CD4-positive, alpha-beta T cell (primary cell): ENCODE results near the gene CDC42SE2. TPM values are rescaled to one million over a fixed set of nuclear protein-coding genes. Genes with fewer than 3 reads are reported as not detected.

Source experiments
- ATAC-seq: fragments of 200-7000 bp; cut with Tn5 transposase; one replicate; pipeline ENCODE4 v1.10.0; 2022; ENCODE audit warnings: mild to moderate bottlenecking; ENCODE audit not compliant: poor library complexity
- CTCF ChIA-PET: fragments of 350-600 bp; sonication (Branson Sonifier 250); formaldehyde crosslinking; loops from one replicate; lab custom pipeline; 2021; ENCODE audit warnings: antibody characterized with exemption, inconsistent platforms; lab: Charles Lee
- POLR2A ChIA-PET: fragments of 350-600 bp; sonication (Branson Sonifier 250); formaldehyde crosslinking; loops from one replicate; lab custom pipeline; 2021; ENCODE audit warnings: antibody characterized with exemption, inconsistent platforms; lab: Charles Lee
- DNase-seq, 14 experiments: peaks; one replicate each; pipeline ENCODE4 v3.0.0-alpha.2; 2013 to 2020; ENCODE audit warnings: mixed read lengths in 2 of 14
- H3K27ac ChIP-seq, 2 donors: one replicate each; pipeline versions ENCODE4 v1.5.1 to v1.7.0; 2013; ENCODE audit warnings: low read length in 2 of 2, low read depth in 1 of 2, mild to moderate bottlenecking in 1 of 2
- H3K27me3 ChIP-seq, 2 experiments: 1 replicate in 1 of 2; 2 replicates in 1 of 2; pipeline versions ENCODE4 v1.6.1 to v1.7.0; 2013; ENCODE audit warnings: low read length in 2 of 2, control low read depth in 1 of 2, mild to moderate bottlenecking in 1 of 2, moderate library complexity in 1 of 2; ENCODE audit not compliant: insufficient read depth in 2 of 2, control insufficient read depth in 1 of 2
- H3K36me3 ChIP-seq: one replicate; pipeline ENCODE4 v1.6.1; 2013; ENCODE audit warnings: low read length, control low read depth; ENCODE audit not compliant: insufficient read depth
- H3K4me1 ChIP-seq: one replicate; pipeline ENCODE4 v1.6.1; 2013; ENCODE audit warnings: low read length, control low read depth; ENCODE audit not compliant: insufficient read depth
- H3K4me3 ChIP-seq: one replicate; pipeline ENCODE4 v1.5.1; 2013; ENCODE audit warnings: mild to moderate bottlenecking, low read length, moderate library complexity
- H3K9me3 ChIP-seq, 2 experiments: 1 replicate in 1 of 2; 2 replicates in 1 of 2; pipeline versions ENCODE4 v1.6.1 to v1.7.0; 2013; ENCODE audit warnings: low read length in 2 of 2, mild to moderate bottlenecking in 2 of 2, control low read depth in 1 of 2, moderate library complexity in 1 of 2; ENCODE audit not compliant: control insufficient read depth in 1 of 2, insufficient read depth in 1 of 2
- H3K27ac Mint-ChIP-seq: one replicate; pipeline ENCODE4 v1.8.0; 2020; ENCODE audit warnings: mixed read lengths
- H3K27me3 Mint-ChIP-seq: one replicate; pipeline ENCODE4 v1.8.0; 2021; ENCODE audit warnings: mixed read lengths
- H3K36me3 Mint-ChIP-seq: one replicate; pipeline ENCODE4 v1.8.0; 2021; ENCODE audit warnings: low read depth, mixed read lengths
- H3K4me1 Mint-ChIP-seq: one replicate; pipeline ENCODE4 v1.8.0; 2021; ENCODE audit warnings: low read depth, mixed read lengths
- H3K4me3 Mint-ChIP-seq: one replicate; pipeline ENCODE4 v1.8.0; 2020; ENCODE audit warnings: mild to moderate bottlenecking, mixed read lengths
- H3K9me3 Mint-ChIP-seq: one replicate; pipeline ENCODE4 v1.8.0; 2020; ENCODE audit warnings: mixed read lengths
- CTCF ChIP-seq: fragments of 200-600 bp; IDR thresholded peaks from one replicate; pipeline ENCODE4 v1.8.0; 2022; ENCODE audit warnings: antibody characterized with exemption, mild to moderate bottlenecking
- intact Hi-C, 2 experiments: fragments of 100-400 bp; cut with DNase I in 1 of 2; cut with micrococcal nuclease in 1 of 2; formaldehyde crosslinking; loops; one replicate each; pipeline versions ENCODE4 v1.15.1 to v1.9.0; 2023 to 2025; cut with DNase I, micrococcal nuclease
- total RNA-seq, 174 experiments: library from RNA in 2 of 174; stranded (reverse) in 2 of 174; gene quantifications; one replicate each; pipeline ENCODE4 v1.2.3 and lab custom pipeline; 2021 to 2026

CDC42SE2 gene
- total RNA-seq, 2 experiments from 2014 or later: 218 to 230 TPM

DNA sequence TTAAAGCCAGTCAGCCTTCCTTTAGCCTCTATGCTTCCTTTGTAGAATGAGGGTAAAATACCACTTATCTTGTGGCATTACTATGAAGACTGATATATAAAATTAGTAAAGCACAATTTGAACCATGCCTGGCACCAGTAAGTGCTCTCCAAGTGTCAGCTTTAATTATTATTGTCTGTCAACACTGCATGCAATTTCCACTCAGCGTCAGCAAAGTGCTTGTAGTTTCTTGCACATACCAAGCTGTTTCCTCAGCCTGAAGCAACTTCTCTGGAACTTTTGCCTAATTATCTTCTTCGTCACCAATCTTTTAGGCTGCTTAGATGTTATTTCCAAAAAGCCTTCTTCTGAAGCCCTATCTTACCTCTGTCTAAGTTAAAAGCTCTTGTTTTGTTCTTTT lies 177.3 kb downstream of the CDC42SE2 start:
- H3K4me3 Mint-ChIP-seq: no peak overlapping the region
- H3K4me1 Mint-ChIP-seq: peaks cover 31% of the 10 kb centered on the region
- Histone ChIP-seq H3K27me3 (no peaks in the 10 kb centered on the region), H3K4me1 (no peaks in the 10 kb centered on the region), H3K4me3 (no peak overlapping the region), H3K27ac (no peak overlapping the region), H3K36me3 (peaks cover 94% of the 10 kb centered on the region), H3K9me3 (no peaks in the 10 kb centered on the region)
- no peak for ATAC-seq
- no peak for DNase-seq
- ChIA-PET CTCF (interaction anchor here (1.1 kb wide), 1 partner anchor 9 kb away, joined by 3 read pairs; no protein-coding TSS in a partner anchor), POLR2A (interaction anchor here (0.5 to 0.6 kb wide), 2 partner anchors 190 to 242 kb away, joined by 3 read pairs; no protein-coding TSS in a partner anchor)
- no peak for TF ChIP-seq CTCF
- H3K27me3 Mint-ChIP-seq: no peaks in the 10 kb centered on the region
- intact Hi-C loops: loop anchor here in 1 of 2 experiments (2.0 kb wide), 1 partner anchor 16 kb away; no protein-coding TSS in a partner anchor
- H3K36me3 Mint-ChIP-seq: peaks cover 96% of the 10 kb centered on the region
- H3K27ac Mint-ChIP-seq: peak overlapping the region; percentile 50
- no peaks in the 10 kb centered on the region for H3K9me3 Mint-ChIP-seq

Other genes starting within 250 kb of the CDC42SE2 start
- 100 to 1,000 TPM; 257 to 263 TPM for gene HINT1, start 98.8 kb upstream of the CDC42SE2 start, total RNA-seq
- gene LYRM7, start 93.1 kb upstream of the CDC42SE2 start, total RNA-seq: 10 to 100 TPM in 1 of 2 experiments, 1 to 10 TPM in 1; 8.3 to 11.9 TPM